H7 (cell line): ENCODE data around the gene DNAJC2. TPM values are rescaled to one million over a fixed set of nuclear protein-coding genes. Genes with fewer than 3 reads are reported as not detected.

Source experiments
- DNase-seq: peaks from one replicate; pipeline ENCODE4 v3.0.0; 2012
- H3K27me3 ChIP-seq: 2 replicates; pipeline ENCODE4 v1.6.0; 2011; ENCODE audit warnings: mild to moderate bottlenecking, low read length; ENCODE audit not compliant: control insufficient read depth, insufficient read depth
- H3K36me3 ChIP-seq: replicated peaks from 2 replicates; pipeline ENCODE4 v1.5.1; 2011; ENCODE audit warnings: low read length; ENCODE audit not compliant: control insufficient read depth, insufficient read depth
- H3K4me3 ChIP-seq: 2 replicates; pipeline ENCODE4 v1.5.1; 2011; ENCODE audit warnings: low read depth, mild to moderate bottlenecking, control low read depth, low read length, moderate library complexity; ENCODE audit not compliant: insufficient read depth
- total RNA-seq: library from RNA; depleted of rRNA; stranded (reverse); fragments of >200 nt; shearing (Covaris generic); gene quantifications from 2 replicates; pipeline ENCODE4 v1.2.3, GENCODE V29; 2014; rRNA removed

Gene DNAJC2
- 27.1 and 35.6 TPM in 2 replicates for total RNA-seq

DNA sequence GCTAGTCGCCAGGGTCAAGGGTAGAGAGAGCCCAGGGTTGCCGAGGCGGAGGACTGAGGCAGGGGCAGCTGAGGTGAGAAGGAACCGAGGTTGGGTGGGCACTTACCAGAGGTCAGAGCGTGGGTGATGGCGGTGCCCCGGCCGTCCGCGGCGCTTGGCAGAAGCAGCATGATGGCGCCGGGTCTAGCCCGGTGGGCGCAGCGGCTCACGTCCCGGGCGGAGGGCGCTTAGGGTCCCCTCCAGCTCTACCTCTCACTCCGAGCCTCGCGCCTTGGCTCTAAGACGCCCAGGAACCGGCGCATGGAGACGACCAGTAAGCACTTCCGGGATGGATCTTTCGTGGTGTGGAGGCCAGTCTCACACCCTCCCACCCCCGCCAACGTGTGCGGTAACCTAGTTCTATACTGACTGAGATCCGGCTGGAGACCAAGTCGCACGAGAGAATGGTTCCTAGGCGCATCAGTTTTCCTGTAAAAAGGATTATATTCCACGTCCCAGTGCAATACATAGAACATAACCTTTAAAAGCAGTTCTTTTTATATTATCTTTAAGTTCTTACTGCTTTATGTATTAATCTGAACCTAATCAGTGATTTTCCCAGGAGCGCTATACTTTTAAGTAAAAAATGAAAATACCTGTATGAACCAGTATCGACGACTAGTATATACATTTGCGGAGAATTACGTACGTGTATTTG, at the start of gene DNAJC2:
DNAJC2 (minus strand) TSS at position 315 of the 697 bp plus-strand sequence; CDS start at position 170, 145 bp downstream.
- Histone ChIP-seq H3K27me3 (no peaks in the 10 kb centered on the region), H3K36me3 (peaks cover 7% of the 10 kb centered on the region), H3K4me3 (peak within 1 kb of the TSS; percentile 98)
- peak; percentile 89 for DNase-seq

- no peaks in the 10 kb centered on the region for H3K27me3 ChIP-seq
- no peak overlapping the region for H3K4me3 ChIP-seq
- no peaks in the 10 kb centered on the region for H3K36me3 ChIP-seq
- no peak for DNase-seq
These were observed 47.4 kb upstream of the DNAJC2 start for GRCh38 chr7:103391976-103392375.

DNA sequence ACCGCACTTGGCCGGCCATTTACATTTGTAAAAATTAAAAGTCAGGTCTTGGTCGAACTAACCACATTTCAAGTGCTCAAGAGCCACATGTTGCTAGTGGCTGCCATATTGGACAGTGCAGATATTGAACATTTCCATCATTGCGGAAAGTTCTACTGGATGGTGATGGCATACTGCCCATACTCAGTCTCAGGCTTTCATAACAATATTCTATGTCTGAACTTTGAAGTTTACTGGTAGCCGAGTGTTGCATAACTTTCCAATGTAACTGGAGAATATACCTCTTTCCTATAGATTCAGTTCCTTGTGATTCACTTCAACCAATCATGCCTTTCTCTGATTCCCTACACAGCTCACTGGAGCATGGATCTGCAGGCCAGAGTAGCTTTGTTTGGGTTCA, 46.6 kb upstream of the DNAJC2 start:
- Histone ChIP-seq H3K4me3 (no peak overlapping the region), H3K36me3 (no peaks in the 10 kb centered on the region), H3K27me3 (no peaks in the 10 kb centered on the region)
- no peak for DNase-seq

GRCh38 chr7:103389263-103389662, 44.7 kb upstream of the DNAJC2 start:
- DNase-seq = no peak
- no peaks in the 10 kb centered on the region for H3K36me3 ChIP-seq
- no peak overlapping the region for H3K4me3 ChIP-seq
- no peaks in the 10 kb centered on the region for H3K27me3 ChIP-seq

GRCh38 chr7:103388469-103389140, 44.0 kb upstream of the DNAJC2 start:
- Histone ChIP-seq H3K4me3 (no peak overlapping the region), H3K36me3 (no peaks in the 10 kb centered on the region), H3K27me3 (no peaks in the 10 kb centered on the region)
- no peak for DNase-seq

- no peak for DNase-seq
- H3K27me3 ChIP-seq = no peaks in the 10 kb centered on the region
- no peaks in the 10 kb centered on the region for H3K36me3 ChIP-seq
- no peak overlapping the region for H3K4me3 ChIP-seq
These were observed 42.7 kb upstream of the DNAJC2 start for GRCh38 chr7:103387242-103387641.

DNA sequence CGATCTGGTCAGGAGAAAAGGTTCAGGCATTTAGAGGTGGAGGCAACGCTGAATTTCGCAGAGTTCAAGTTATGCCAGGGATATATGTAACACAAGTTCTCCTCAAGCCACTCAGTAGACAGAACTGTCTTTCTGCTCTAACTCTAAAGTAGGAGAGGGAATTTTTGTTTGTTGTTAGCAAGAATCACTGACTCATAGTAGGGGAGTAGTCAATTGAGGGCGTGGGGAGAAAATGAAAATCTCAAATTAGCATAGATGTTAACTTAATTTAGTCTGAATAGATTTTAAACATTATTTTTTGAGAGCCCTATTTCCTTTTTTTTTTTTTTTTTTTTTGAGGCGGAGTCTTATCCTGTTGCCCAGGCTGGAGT, 37.5 kb upstream of the DNAJC2 start:
- H3K27me3 ChIP-seq = no peaks in the 10 kb centered on the region
- no peak overlapping the region for H3K4me3 ChIP-seq

DNA sequence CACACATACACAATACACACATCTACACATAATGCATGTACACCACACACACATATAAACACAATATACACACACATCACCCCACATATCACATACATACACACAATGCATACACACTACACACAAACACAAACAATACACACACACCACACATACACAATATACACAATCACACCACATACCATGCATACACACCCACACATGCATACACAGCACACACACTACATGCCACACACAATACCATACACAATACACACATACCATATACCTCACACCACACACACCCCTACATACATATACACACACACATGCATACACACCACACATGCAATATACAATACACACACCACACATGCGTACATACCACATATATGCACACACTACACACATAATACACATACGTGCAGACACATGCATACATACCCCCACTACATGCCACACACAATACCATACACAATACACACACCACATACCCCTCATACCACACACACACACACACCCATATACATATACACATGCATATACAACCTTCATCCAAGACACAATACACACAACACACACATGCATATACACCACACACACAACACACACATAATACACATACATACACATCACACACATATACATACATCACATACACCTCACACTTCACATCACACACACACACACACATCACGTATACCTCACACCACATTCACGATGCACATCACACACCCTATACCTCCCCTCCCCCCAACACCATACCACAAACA, 36.9 kb upstream of the DNAJC2 start:
- DNase-seq = no peak
- H3K4me3 ChIP-seq = no peak overlapping the region
- no peaks in the 10 kb centered on the region for H3K27me3 ChIP-seq
- no peaks in the 10 kb centered on the region for H3K36me3 ChIP-seq

More for the DNA sequence above, 37.5 kb upstream of the DNAJC2 start:
- H3K36me3 ChIP-seq = no peaks in the 10 kb centered on the region
- DNase-seq = no peak

- no peak for DNase-seq
- Histone ChIP-seq H3K4me3 (no peak overlapping the region), H3K36me3 (no peaks in the 10 kb centered on the region), H3K27me3 (no peaks in the 10 kb centered on the region)
These were observed 36.0 kb upstream of the DNAJC2 start for GRCh38 chr7:103380395-103381191.

DNA sequence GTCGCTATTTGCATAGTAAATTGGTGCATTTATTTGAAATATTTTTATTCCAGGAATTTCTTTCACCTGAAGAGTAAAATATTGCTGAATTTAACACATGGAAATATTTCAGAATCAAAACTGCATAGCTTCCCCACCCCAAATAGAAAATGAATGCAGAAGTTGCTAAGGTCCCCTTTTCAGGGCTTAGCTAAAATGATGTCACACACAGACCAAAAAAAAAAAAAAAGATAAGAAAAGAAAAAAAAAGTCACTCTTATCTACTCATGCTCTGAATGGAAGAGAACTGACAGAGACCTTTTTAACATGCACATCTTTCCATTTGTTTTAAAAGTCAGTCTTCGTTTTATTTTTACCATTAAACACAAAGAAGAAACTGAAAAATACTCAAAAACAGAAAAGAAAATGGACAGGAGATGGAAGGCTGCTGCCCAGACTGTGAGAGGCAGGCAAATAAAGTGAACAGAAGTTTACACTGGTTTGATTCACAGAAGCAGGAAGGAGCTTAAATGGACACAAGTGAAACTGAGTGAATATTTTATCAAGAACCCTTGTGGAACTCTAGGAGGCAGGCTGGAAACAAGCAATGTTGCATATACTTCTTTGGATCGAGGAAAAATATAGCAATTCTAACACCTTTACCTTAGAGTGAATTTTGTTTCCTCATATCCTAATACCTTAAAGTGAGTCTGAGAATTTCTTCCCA, 34.9 kb upstream of the DNAJC2 start:
- DNase-seq = no peak
- H3K4me3 ChIP-seq = no peak overlapping the region
- no peaks in the 10 kb centered on the region for H3K36me3 ChIP-seq
- H3K27me3 ChIP-seq = no peaks in the 10 kb centered on the region

- Histone ChIP-seq H3K4me3 (no peak overlapping the region), H3K27me3 (no peaks in the 10 kb centered on the region), H3K36me3 (no peaks in the 10 kb centered on the region)
- DNase-seq = no peak
These were observed 29.5 kb upstream of the DNAJC2 start for GRCh38 chr7:103373866-103374643.

GRCh38 chr7:103369432-103369831, 24.9 kb upstream of the DNAJC2 start:
- Histone ChIP-seq H3K4me3 (no peak overlapping the region), H3K36me3 (peaks cover 18% of the 10 kb centered on the region), H3K27me3 (no peaks in the 10 kb centered on the region)
- DNase-seq = no peak

DNA sequence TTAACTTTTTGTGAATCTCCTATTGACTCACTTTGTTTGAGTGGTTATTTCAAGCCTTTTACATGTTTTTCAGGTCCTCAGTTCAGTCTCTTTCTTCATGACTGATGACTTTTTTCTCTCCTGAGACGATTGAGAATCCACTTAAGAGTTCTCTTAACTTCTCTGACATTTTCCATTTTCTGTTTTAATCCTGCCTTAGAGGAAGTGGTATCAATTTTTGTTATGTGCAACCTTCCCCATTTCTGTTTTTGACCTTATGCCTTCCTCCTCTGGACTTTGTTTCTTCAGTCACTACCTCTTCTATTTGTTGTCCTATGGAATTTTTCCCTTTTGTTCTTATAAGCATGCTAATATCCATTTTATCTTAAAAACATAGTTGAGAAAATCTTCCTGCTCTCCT, 5.2 kb upstream of the DNAJC2 start:
- Histone ChIP-seq H3K36me3 (peaks cover 1% of the 10 kb centered on the region), H3K4me3 (no peak overlapping the region), H3K27me3 (no peaks in the 10 kb centered on the region)
- no peak for DNase-seq
